ENCODE data around the gene MS4A5.

- no peak for TF ChIP-seq ARNT (IDR thresholded peaks at IDR 0.05)
- no peak for TF ChIP-seq TARDBP (IDR thresholded peaks at IDR 0.05)
- TF ChIP-seq BHLHE40 (IDR thresholded peaks at IDR 0.05; ENCODE audit: borderline replicate concordance), result no peak
Measured at GRCh38 chr11:60482361-60482760, 53.0 kb downstream of the MS4A5 start.
